ENCODE results near the gene PRRX1. TPM values are rescaled to one million over a fixed set of nuclear protein-coding genes. Genes with fewer than 3 reads are reported as not detected.

The PRRX1 gene
- total RNA-seq, 1 donor from 2014 or later, result 0.26 TPM

DNA sequence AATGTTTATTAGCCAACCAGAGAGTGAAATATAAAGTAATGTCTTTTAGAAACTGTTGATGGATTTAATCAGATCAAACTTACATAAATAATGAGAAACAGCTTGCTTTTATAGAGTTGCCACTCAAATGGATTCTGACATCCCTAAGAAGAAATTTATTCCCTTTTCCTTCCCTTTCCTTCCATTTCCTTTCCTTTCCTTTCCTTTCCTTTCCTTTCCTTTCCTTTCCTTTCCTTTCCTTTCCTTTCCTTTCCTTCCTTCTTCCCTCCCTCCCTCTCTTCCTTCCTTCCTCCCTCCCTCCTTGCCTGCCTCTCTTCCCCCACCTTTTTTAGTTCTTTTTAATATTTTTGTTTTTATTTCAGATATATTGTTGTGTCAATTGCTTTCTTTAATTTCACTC, 27.3 kb downstream of the PRRX1 start:
- TF ChIP-seq CTCF (IDR thresholded peaks at IDR 0.05; ENCODE audit: insufficient read depth, low read length, severe bottlenecking), result no peak
- Histone ChIP-seq H3K27me3 (ENCODE audit: control insufficient read depth, insufficient read depth, low read length) (no peaks in the 10 kb centered on the region), H3K4me3 (ENCODE audit: low read depth, low read length) (no peak overlapping the region), H3K36me3 (ENCODE audit: control insufficient read depth, insufficient read depth, low read length) (no peaks in the 10 kb centered on the region)
- DNase-seq (ENCODE audit: low read depth) (no peak), FAIRE-seq (no peak)

GRCh38 chr1:170692866-170693575, 29.1 kb downstream of the PRRX1 start:
- Histone ChIP-seq H3K27me3 (ENCODE audit: control insufficient read depth, insufficient read depth, low read length) (no peaks in the 10 kb centered on the region), H3K4me3 (ENCODE audit: low read depth, low read length) (no peak overlapping the region), H3K36me3 (ENCODE audit: control insufficient read depth, insufficient read depth, low read length) (no peaks in the 10 kb centered on the region)
- TF ChIP-seq CTCF (IDR thresholded peaks at IDR 0.05; ENCODE audit: insufficient read depth, low read length, severe bottlenecking), result no peak
- peak; percentile 76 for DNase-seq (ENCODE audit: low read depth)
- FAIRE-seq, result no peak

- DNase-seq (ENCODE audit: low read depth) (no peak), FAIRE-seq (no peak)
- Histone ChIP-seq H3K4me3 (ENCODE audit: low read depth, low read length) (no peak overlapping the region), H3K27me3 (ENCODE audit: control insufficient read depth, insufficient read depth, low read length) (no peaks in the 10 kb centered on the region), H3K36me3 (ENCODE audit: control insufficient read depth, insufficient read depth, low read length) (no peaks in the 10 kb centered on the region)
- TF ChIP-seq CTCF (IDR thresholded peaks at IDR 0.05; ENCODE audit: insufficient read depth, low read length, severe bottlenecking), result no peak
These were observed 30.4 kb downstream of the PRRX1 start for GRCh38 chr1:170694172-170694926.

DNA sequence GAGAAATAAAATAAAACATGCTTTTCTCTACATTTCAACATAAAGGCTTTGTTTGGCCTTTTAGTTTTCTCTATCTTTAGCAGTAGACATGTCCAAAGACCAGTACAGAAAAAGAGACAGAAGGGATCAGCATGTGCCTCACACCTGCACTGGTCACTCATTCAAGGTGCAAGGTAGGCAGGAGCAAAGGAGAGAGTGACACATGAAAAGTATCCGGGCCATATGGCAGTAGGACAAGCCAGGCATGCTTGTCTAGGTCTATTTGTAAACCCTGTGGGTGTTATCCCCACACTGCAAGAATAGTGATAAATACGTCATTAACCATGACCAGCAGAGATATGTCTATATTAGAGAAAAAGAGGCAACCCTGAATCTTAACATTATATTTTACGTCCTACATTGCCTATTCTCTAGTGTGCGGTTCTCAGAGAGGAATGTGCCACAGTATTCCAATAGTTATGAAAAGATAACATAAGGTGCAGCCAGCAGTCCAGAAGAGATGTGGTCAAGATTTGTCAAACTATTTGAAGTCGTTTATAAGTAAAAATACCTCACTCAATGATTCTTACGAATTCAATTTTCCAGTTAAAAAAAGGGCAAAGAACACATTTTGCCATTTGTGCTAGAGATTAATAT, 32.1 kb downstream of the PRRX1 start:
- no peak for FAIRE-seq
- Histone ChIP-seq H3K27me3 (ENCODE audit: control insufficient read depth, insufficient read depth, low read length) (no peaks in the 10 kb centered on the region), H3K36me3 (ENCODE audit: control insufficient read depth, insufficient read depth, low read length) (no peaks in the 10 kb centered on the region), H3K4me3 (ENCODE audit: low read depth, low read length) (no peak overlapping the region)
- DNase-seq (ENCODE audit: low read depth), result no peak
- no peak for TF ChIP-seq CTCF (IDR thresholded peaks at IDR 0.05; ENCODE audit: insufficient read depth, low read length, severe bottlenecking)

GRCh38 chr1:170696591-170697290, 32.8 kb downstream of the PRRX1 start:
- H3K27me3 ChIP-seq (ENCODE audit: control insufficient read depth, insufficient read depth, low read length), result no peaks in the 10 kb centered on the region
- peak; percentile 64 for DNase-seq (ENCODE audit: low read depth)
- no peaks in the 10 kb centered on the region for H3K36me3 ChIP-seq (ENCODE audit: control insufficient read depth, insufficient read depth, low read length)
- FAIRE-seq, result no peak
- no peak overlapping the region for H3K4me3 ChIP-seq (ENCODE audit: low read depth, low read length)
- TF ChIP-seq CTCF (IDR thresholded peaks at IDR 0.05; ENCODE audit: insufficient read depth, low read length, severe bottlenecking), result no peak

All from bronchial epithelial cell (primary cell).